H9 (cell line): ENCODE data around the gene ANKRD55. TPM values are rescaled to one million over a fixed set of nuclear protein-coding genes. Genes with fewer than 3 reads are reported as not detected.

Experiments used
- DNase-seq: peaks from one replicate; pipeline ENCODE4 v3.0.0-alpha.2; 2017
- H2AFZ ChIP-seq: one replicate; pipeline ENCODE4 v1.6.1; 2013; ENCODE audit warnings: mild to moderate bottlenecking, low read length, control low read depth, moderate library complexity
- H2AK5ac ChIP-seq: 2 replicates; pipeline ENCODE4 v1.6.1; 2013; ENCODE audit warnings: low read length, control low read depth, mixed read lengths; ENCODE audit not compliant: insufficient read length
- H2BK120ac ChIP-seq: one replicate; pipeline ENCODE4 v1.6.1; 2013; ENCODE audit warnings: low read depth, mild to moderate bottlenecking, low read length, control low read depth, inconsistent platforms; ENCODE audit not compliant: poor library complexity, severe bottlenecking
- H2BK12ac ChIP-seq: 2 replicates; pipeline ENCODE4 v1.6.1; 2013; ENCODE audit warnings: low read length, control low read depth, mixed read lengths, low read depth; ENCODE audit not compliant: insufficient read length
- H2BK15ac ChIP-seq: 2 replicates; pipeline ENCODE4 v1.6.1; 2013; ENCODE audit warnings: low read depth, low read length, control low read depth
- H2BK20ac ChIP-seq: one replicate; pipeline ENCODE4 v1.6.1; 2013; ENCODE audit warnings: low read depth, mild to moderate bottlenecking, low read length, control low read depth, inconsistent platforms; ENCODE audit not compliant: poor library complexity, severe bottlenecking
- H2BK5ac ChIP-seq: 2 replicates; pipeline ENCODE4 v1.6.1; 2013; ENCODE audit warnings: low read length, control low read depth, mixed read lengths; ENCODE audit not compliant: insufficient read length
- H3K14ac ChIP-seq: 2 replicates; pipeline ENCODE4 v1.6.1; 2013; ENCODE audit warnings: low read length, control low read depth; ENCODE audit not compliant: insufficient read depth
- H3K18ac ChIP-seq: 2 replicates; pipeline ENCODE4 v1.6.1; 2013; ENCODE audit warnings: low read depth, mild to moderate bottlenecking, mixed read lengths, low read length, control low read depth; ENCODE audit not compliant: insufficient read length
- H3K23ac ChIP-seq: 2 replicates; pipeline ENCODE4 v1.6.1; 2013; ENCODE audit warnings: low read length, control low read depth, mixed read lengths, low read depth; ENCODE audit not compliant: insufficient read length
- H3K23me2 ChIP-seq: 2 replicates; pipeline ENCODE4 v1.6.1; 2013; ENCODE audit warnings: low read depth, mild to moderate bottlenecking, mixed read lengths, low read length, control low read depth; ENCODE audit not compliant: insufficient read length, poor library complexity, severe bottlenecking
- H3K27ac ChIP-seq: 2 replicates; pipeline ENCODE4 v1.5.1; 2013; ENCODE audit warnings: low read length, control low read depth, mixed read lengths, low read depth; ENCODE audit not compliant: insufficient read length
- H3K27me3 ChIP-seq: 2 replicates; pipeline ENCODE4 v1.6.1; 2013; ENCODE audit warnings: low read length, control low read depth, inconsistent platforms; ENCODE audit not compliant: insufficient read depth
- H3K4ac ChIP-seq: 2 replicates; pipeline ENCODE4 v1.6.1; 2013; ENCODE audit warnings: low read depth, mild to moderate bottlenecking, control low read depth, inconsistent platforms, low read length, moderate library complexity
- H3K4me1 ChIP-seq: 2 replicates; pipeline ENCODE4 v1.6.1; 2013; ENCODE audit warnings: low read length, control low read depth, inconsistent platforms; ENCODE audit not compliant: insufficient read depth
- H3K4me2 ChIP-seq: 2 replicates; pipeline ENCODE4 v1.6.1; 2013; ENCODE audit warnings: low read length, control low read depth, mixed read lengths; ENCODE audit not compliant: insufficient read length, insufficient read depth
- H3K56ac ChIP-seq: 2 replicates; pipeline ENCODE4 v1.6.1; 2013; ENCODE audit warnings: low read depth, mild to moderate bottlenecking, mixed read lengths, low read length, control low read depth; ENCODE audit not compliant: insufficient read length
- H3K79me1 ChIP-seq: 2 replicates; pipeline ENCODE4 v1.6.1; 2013; ENCODE audit warnings: low read depth, mild to moderate bottlenecking, moderate library complexity, low read length, control low read depth, inconsistent platforms; ENCODE audit not compliant: insufficient read depth, poor library complexity, severe bottlenecking
- H3K79me2 ChIP-seq: 2 replicates; pipeline ENCODE4 v1.6.1; 2013; ENCODE audit warnings: low read length, control low read depth, inconsistent platforms; ENCODE audit not compliant: insufficient read depth
- H3K9ac ChIP-seq: 2 replicates; pipeline ENCODE4 v1.6.1; 2013; ENCODE audit warnings: low read length, control low read depth, mixed read lengths; ENCODE audit not compliant: insufficient read length; ENCODE audit errors: extremely low read depth
- H3K9me3 ChIP-seq: one replicate; pipeline ENCODE4 v1.6.1; 2013; ENCODE audit warnings: low read depth, low read length, inconsistent platforms; ENCODE audit not compliant: control insufficient read depth
- H3T11ph ChIP-seq: one replicate; pipeline ENCODE4 v1.6.1; 2013; ENCODE audit warnings: mild to moderate bottlenecking, low read length, control low read depth, inconsistent platforms
- H4K20me1 ChIP-seq: one replicate; pipeline ENCODE4 v1.6.1; 2013; ENCODE audit not compliant: control insufficient read depth, insufficient read length, insufficient read depth
- H4K5ac ChIP-seq: 2 replicates; pipeline ENCODE4 v1.6.1; 2013; ENCODE audit warnings: low read depth, mild to moderate bottlenecking, mixed read lengths, low read length, control low read depth; ENCODE audit not compliant: insufficient read length
- H4K8ac ChIP-seq: replicated peaks from 2 replicates; pipeline ENCODE4 v1.6.1; 2013; ENCODE audit warnings: low read length, control low read depth, mixed read lengths, low read depth; ENCODE audit not compliant: insufficient read length
- H4K91ac ChIP-seq: 2 replicates; pipeline ENCODE4 v1.6.1; 2013; ENCODE audit warnings: low read depth, mild to moderate bottlenecking, moderate library complexity, mixed read lengths, low read length, control low read depth; ENCODE audit not compliant: insufficient read length
- H3K27ac Mint-ChIP-seq, 3 experiments: 2 replicates in 2 of 3; 3 replicates in 1 of 3; pipeline ENCODE4 v1.8.0; 2020 to 2021; ENCODE audit warnings: mixed read lengths in 3 of 3, mild to moderate bottlenecking in 1 of 3, moderate library complexity in 1 of 3
- H3K27me3 Mint-ChIP-seq: 2 replicates; pipeline ENCODE4 v1.8.0; 2021; ENCODE audit warnings: low read depth, mild to moderate bottlenecking, moderate library complexity, mixed read lengths
- H3K36me3 Mint-ChIP-seq, 3 experiments: 2 replicates in 2 of 3; 3 replicates in 1 of 3; pipeline ENCODE4 v1.8.0; 2020 to 2021; ENCODE audit warnings: low read depth in 3 of 3, mixed read lengths in 3 of 3; ENCODE audit not compliant: insufficient read depth in 1 of 3
- H3K4me1 Mint-ChIP-seq, 2 experiments: 2 replicates each; pipeline ENCODE4 v1.8.0; 2020; ENCODE audit warnings: mixed read lengths in 2 of 2
- H3K4me3 Mint-ChIP-seq, 2 experiments: 2 replicates in 1 of 2; 3 replicates in 1 of 2; pipeline ENCODE4 v1.8.0; 2020 to 2021; ENCODE audit warnings: mild to moderate bottlenecking in 2 of 2, mixed read lengths in 2 of 2, moderate library complexity in 1 of 2
- H3K9me3 Mint-ChIP-seq, 2 experiments: 2 replicates in 1 of 2; 3 replicates in 1 of 2; pipeline ENCODE4 v1.8.0; 2020; ENCODE audit warnings: mild to moderate bottlenecking in 2 of 2, mixed read lengths in 2 of 2, moderate library complexity in 1 of 2
- WGBS: extraction: QIAGEN DNeasy Blood & Tissue Kit; methylation state at CpG from one replicate; pipeline ENCODE4 v1.1.7; 2013; ENCODE audit warnings: missing lambda C conversion rate, low lambda C conversion rate, mixed read lengths; ENCODE audit not compliant: insufficient read length; ENCODE audit errors: extremely low coverage; 5-methylcytosine and 5-hydroxymethylcytosine counted together
- total RNA-seq: library from RNA; stranded (reverse); gene quantifications from 2 replicates; pipeline ENCODE4 v1.2.1, GENCODE V29; 2021
- TF ChIP-seq, protein P1 (sequence below): fragments of 200-600 bp; sonication (generic); conservative IDR thresholded peaks from 3 replicates; pipeline ENCODE4 v1.8.0; 2021; ENCODE audit warnings: antibody characterized with exemption, mild to moderate bottlenecking

Gene ANKRD55
- total RNA-seq, 1 experiment from 2014 or later: not detected

DNA sequence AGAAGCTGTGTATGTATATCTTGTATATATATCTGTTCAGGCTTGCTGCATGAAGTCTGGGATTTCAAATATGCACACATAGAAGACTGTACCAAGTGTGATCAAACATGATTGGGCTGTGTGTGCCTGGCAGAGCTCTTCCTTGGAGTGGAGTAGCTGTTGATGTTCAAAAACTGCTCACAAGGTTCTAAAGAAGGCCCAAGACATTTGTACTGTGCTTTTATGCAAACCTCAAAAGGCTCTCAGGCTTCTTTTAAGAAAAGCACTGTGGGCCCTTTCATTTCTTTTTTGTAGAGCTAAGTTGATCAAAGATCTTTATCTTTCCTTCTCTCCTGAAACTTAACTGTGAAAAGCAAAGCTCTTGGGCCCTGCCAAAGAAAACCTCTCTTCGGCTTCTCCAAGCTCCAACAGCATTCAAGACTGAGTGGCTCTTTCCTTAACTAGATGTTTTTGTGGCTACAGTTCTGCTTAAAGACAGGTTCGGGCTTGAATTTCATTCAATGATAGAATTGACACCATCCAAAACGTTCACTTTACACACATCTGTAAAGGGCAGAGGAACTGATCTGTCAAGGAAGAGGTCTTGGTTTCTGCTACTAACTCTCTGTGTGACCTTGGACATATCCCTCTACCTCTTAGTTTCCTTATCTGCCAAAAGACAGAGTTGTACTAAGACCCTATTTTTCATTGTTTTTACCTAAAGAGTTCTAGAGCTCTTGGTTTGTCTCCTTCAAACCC, 132.5 kb downstream of the ANKRD55 start:
- Mint-ChIP-seq H3K4me1 (no peaks in the 10 kb centered on the region), H3K9me3 (no peaks in the 10 kb centered on the region), H3K36me3 (no peaks in the 10 kb centered on the region), H3K4me3 (no peak overlapping the region), H3K27ac (no peak overlapping the region), H3K27me3 (no peaks in the 10 kb centered on the region)
- H2AK5ac ChIP-seq: no peak overlapping the region
- no peak overlapping the region for H3T11ph ChIP-seq
- H3K56ac ChIP-seq: no peak overlapping the region
- H3K4ac ChIP-seq: no peak overlapping the region
- no peak overlapping the region for H2AFZ ChIP-seq
- H3K27me3 ChIP-seq: no peaks in the 10 kb centered on the region
- H3K79me1 ChIP-seq: no peaks in the 10 kb centered on the region
- H3K23me2 ChIP-seq: no peaks in the 10 kb centered on the region
- no peak overlapping the region for H2BK20ac ChIP-seq
- TF ChIP-seq, protein P1, sequence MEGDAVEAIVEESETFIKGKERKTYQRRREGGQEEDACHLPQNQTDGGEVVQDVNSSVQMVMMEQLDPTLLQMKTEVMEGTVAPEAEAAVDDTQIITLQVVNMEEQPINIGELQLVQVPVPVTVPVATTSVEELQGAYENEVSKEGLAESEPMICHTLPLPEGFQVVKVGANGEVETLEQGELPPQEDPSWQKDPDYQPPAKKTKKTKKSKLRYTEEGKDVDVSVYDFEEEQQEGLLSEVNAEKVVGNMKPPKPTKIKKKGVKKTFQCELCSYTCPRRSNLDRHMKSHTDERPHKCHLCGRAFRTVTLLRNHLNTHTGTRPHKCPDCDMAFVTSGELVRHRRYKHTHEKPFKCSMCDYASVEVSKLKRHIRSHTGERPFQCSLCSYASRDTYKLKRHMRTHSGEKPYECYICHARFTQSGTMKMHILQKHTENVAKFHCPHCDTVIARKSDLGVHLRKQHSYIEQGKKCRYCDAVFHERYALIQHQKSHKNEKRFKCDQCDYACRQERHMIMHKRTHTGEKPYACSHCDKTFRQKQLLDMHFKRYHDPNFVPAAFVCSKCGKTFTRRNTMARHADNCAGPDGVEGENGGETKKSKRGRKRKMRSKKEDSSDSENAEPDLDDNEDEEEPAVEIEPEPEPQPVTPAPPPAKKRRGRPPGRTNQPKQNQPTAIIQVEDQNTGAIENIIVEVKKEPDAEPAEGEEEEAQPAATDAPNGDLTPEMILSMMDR: no peak
- H3K79me2 ChIP-seq: no peaks in the 10 kb centered on the region
- H3K9ac ChIP-seq: no peak overlapping the region
- H4K8ac ChIP-seq: no peak overlapping the region
- no peak overlapping the region for H2BK15ac ChIP-seq
- no peak overlapping the region for H3K18ac ChIP-seq
- no peak for DNase-seq
- H2BK5ac ChIP-seq: no peak overlapping the region
- H3K9me3 ChIP-seq: no peaks in the 10 kb centered on the region
- H4K5ac ChIP-seq: no peak overlapping the region
- H3K23ac ChIP-seq: no peak overlapping the region
- no peaks in the 10 kb centered on the region for H4K20me1 ChIP-seq
- no peaks in the 10 kb centered on the region for H3K4me1 ChIP-seq
- H3K4me2 ChIP-seq: no peak overlapping the region
- H2BK120ac ChIP-seq: no peak overlapping the region
- no CpG with 5 or more reads among the region's 3 CpGs for WGBS
- H4K91ac ChIP-seq: no peak overlapping the region
- no peak overlapping the region for H3K14ac ChIP-seq
- no peak overlapping the region for H2BK12ac ChIP-seq
- no peak overlapping the region for H3K27ac ChIP-seq
